GM23338 (cell line): ENCODE results near the gene UCP3. TPM values are rescaled to one million over a fixed set of nuclear protein-coding genes. Genes with fewer than 3 reads are reported as not detected.
A peak's percentile ranks its signal among the peaks of the same experiment; 100 is the strongest.

ENCODE experiments used
- ATAC-seq: fragments of 200-7000 bp; cut with Tn5 transposase; 3 replicates; pipeline ENCODE4 v1.9.1; 2020
- DNase-seq: peaks from one replicate; pipeline ENCODE4 v3.0.0-alpha.2; 2015; ENCODE audit warnings: low spot score
- H2AFZ ChIP-seq: fragments of 200-600 bp; sonication (generic); 2 replicates; pipeline ENCODE4 v1.8.0; 2016; ENCODE audit warnings: antibody characterized with exemption, mild to moderate bottlenecking, moderate library complexity
- H3F3A ChIP-seq: fragments of 200-600 bp; sonication (generic); replicated peaks from 2 replicates; pipeline ENCODE4 v1.8.0; 2017; ENCODE audit warnings: antibody characterized with exemption, mixed run types, low read depth
- H3K27ac ChIP-seq: fragments of 200-600 bp; sonication (generic); 2 replicates; pipeline ENCODE4 v1.6.1; 2016; ENCODE audit warnings: low read depth
- H3K27me3 ChIP-seq: fragments of 200-600 bp; sonication (generic); 2 replicates; pipeline ENCODE4 v1.8.0; 2016; ENCODE audit warnings: mild to moderate bottlenecking, mixed run types, moderate library complexity; ENCODE audit not compliant: insufficient read depth
- H3K36me3 ChIP-seq: fragments of 200-600 bp; sonication (generic); 2 replicates; pipeline ENCODE4 v1.8.0; 2016; ENCODE audit warnings: mild to moderate bottlenecking; ENCODE audit not compliant: insufficient read depth
- H3K4me1 ChIP-seq: fragments of 200-600 bp; sonication (generic); 2 replicates; pipeline ENCODE4 v1.8.0; 2016; ENCODE audit warnings: mild to moderate bottlenecking, moderate library complexity; ENCODE audit not compliant: insufficient read depth
- H3K4me2 ChIP-seq: fragments of 200-600 bp; sonication (generic); 2 replicates; pipeline ENCODE4 v1.7.1; 2017; ENCODE audit warnings: mixed run types
- H3K4me3 ChIP-seq: fragments of 200-600 bp; sonication (generic); 2 replicates; pipeline ENCODE4 v1.6.1; 2016; ENCODE audit warnings: mixed run types
- H3K79me2 ChIP-seq: fragments of 200-600 bp; sonication (generic); replicated peaks from 2 replicates; pipeline ENCODE4 v1.8.0; 2017; ENCODE audit warnings: mild to moderate bottlenecking; ENCODE audit not compliant: insufficient read depth
- H3K9me2 ChIP-seq: fragments of 200-600 bp; sonication (generic); 2 replicates; pipeline ENCODE4 v1.8.0; 2017; ENCODE audit not compliant: insufficient read depth
- H4K20me1 ChIP-seq: fragments of 200-600 bp; sonication (generic); replicated peaks from 2 replicates; pipeline ENCODE4 v1.8.0; 2017; ENCODE audit warnings: mild to moderate bottlenecking; ENCODE audit not compliant: insufficient read depth
- H3K27ac Mint-ChIP-seq: 2 replicates; pipeline ENCODE4 v1.8.0; 2020; ENCODE audit warnings: inconsistent platforms, mild to moderate bottlenecking, moderate library complexity, mixed read lengths
- H3K27me3 Mint-ChIP-seq: 3 replicates; pipeline ENCODE4 v1.8.0; 2022; ENCODE audit warnings: low read depth, mild to moderate bottlenecking, moderate library complexity, mixed read lengths, inconsistent platforms; ENCODE audit not compliant: insufficient read depth, poor library complexity
- H3K36me3 Mint-ChIP-seq: 3 replicates; pipeline ENCODE4 v1.8.0; 2021; ENCODE audit warnings: low read depth, mild to moderate bottlenecking, inconsistent platforms, moderate library complexity, mixed read lengths
- H3K4me1 Mint-ChIP-seq: 3 replicates; pipeline ENCODE4 v1.8.0; 2020; ENCODE audit warnings: mild to moderate bottlenecking, inconsistent platforms, mixed read lengths
- H3K4me3 Mint-ChIP-seq: 3 replicates; pipeline ENCODE4 v1.8.0; 2021; ENCODE audit warnings: moderate library complexity, mild to moderate bottlenecking, inconsistent platforms, mixed read lengths
- H3K9me3 Mint-ChIP-seq: 3 replicates; pipeline ENCODE4 v1.8.0; 2020; ENCODE audit warnings: moderate library complexity, mild to moderate bottlenecking, inconsistent platforms, mixed read lengths
- CREB1 ChIP-seq: fragments of 250-450 bp; sonication (Bioruptor Pico); IDR thresholded peaks from 2 replicates; pipeline ENCODE4 v1.5.0; 2020; ENCODE audit warnings: low read depth, mild to moderate bottlenecking, moderate library complexity
- ETS1 ChIP-seq: IDR thresholded peaks from 2 replicates; pipeline ENCODE4 v1.6.1; 2016; ENCODE audit warnings: antibody characterized with exemption
- EZH2phosphoT487 ChIP-seq: fragments of 200-600 bp; sonication (generic); IDR thresholded peaks from one replicate; pipeline ENCODE4 v1.8.1; 2018; ENCODE audit warnings: antibody characterized with exemption; ENCODE audit not compliant: unreplicated experiment
- POLR2AphosphoS5 ChIP-seq: IDR thresholded peaks from 2 replicates; pipeline ENCODE4 v1.6.1; 2016; ENCODE audit warnings: antibody characterized with exemption, low read depth
- REST ChIP-seq: IDR thresholded peaks from one replicate; pipeline ENCODE4 v1.6.1; 2018; ENCODE audit warnings: antibody characterized with exemption; ENCODE audit not compliant: unreplicated experiment
- ZNF114 ChIP-seq: fragments of 250-450 bp; sonication (Bioruptor Pico); IDR thresholded peaks from 2 replicates; pipeline ENCODE4 v1.5.0; 2020; ENCODE audit warnings: mild to moderate bottlenecking, moderate library complexity
- polyA plus RNA-seq: library from polyadenylated mRNA; unstranded; fragments of >200 nt; fragmentation: Nextera tagmentation; extraction: Ambion mirVana; gene quantifications from 2 replicates; pipeline ENCODE4 v1.2.1, GENCODE V29; 2016
- total RNA-seq: library from RNA; depleted of rRNA; stranded (reverse); fragments of >200 nt; shearing (Covaris generic); gene quantifications from 2 replicates; pipeline ENCODE4 v1.2.3, GENCODE V29; 2014

The UCP3 gene
- total and polyA plus RNA-seq, 2 experiments from 2014 or later: 0.21 to 0.40 TPM

- peaks cover 22% of the 10 kb centered on the region for H3K4me1 Mint-ChIP-seq
- H3K9me3 Mint-ChIP-seq: no peaks in the 10 kb centered on the region
- TF ChIP-seq POLR2AphosphoS5 (0 out of 2 replicates have a peak, but pooled peaks have one; percentile 22), EZH2phosphoT487 (no peak)
- H3K79me2 ChIP-seq: peaks cover 5% of the 10 kb centered on the region
- peaks cover 22% of the 10 kb centered on the region for H3K4me1 ChIP-seq
- peaks cover 13% of the 10 kb centered on the region for H4K20me1 ChIP-seq
- H3K36me3 ChIP-seq: peaks cover 32% of the 10 kb centered on the region
- H3K36me3 Mint-ChIP-seq: peaks cover 76% of the 10 kb centered on the region
- peaks cover 16% of the 10 kb centered on the region for H3K27me3 Mint-ChIP-seq
- H3K27ac ChIP-seq: no peak overlapping the region
- H3K4me2 ChIP-seq: no peak overlapping the region
- no peak overlapping the region for H3K4me3 ChIP-seq
- H3F3A ChIP-seq: peaks cover 2% of the 10 kb centered on the region; the same call in 1 of the 2 replicates
- H3K4me3 Mint-ChIP-seq: no peak overlapping the region
- no peaks in the 10 kb centered on the region for H3K27me3 ChIP-seq
- H3K9me2 ChIP-seq: no peaks in the 10 kb centered on the region
- no peak overlapping the region for H3K27ac Mint-ChIP-seq
- DNase-seq (no peak), ATAC-seq (no peak)
- H2AFZ ChIP-seq: no peak overlapping the region
Observed at GRCh38 chr11:73976451-73977151, 32.3 kb downstream of the UCP3 start.

GRCh38 chr11:73975479-73975757 lies 33.5 kb downstream of the UCP3 start:
- peaks cover 10% of the 10 kb centered on the region for H3K4me1 Mint-ChIP-seq
- Histone ChIP-seq H4K20me1 (peaks cover 13% of the 10 kb centered on the region), H3K4me3 (no peak overlapping the region), H3K36me3 (peaks cover 32% of the 10 kb centered on the region), H3F3A (peaks cover 5% of the 10 kb centered on the region; the same call in 1 of the 2 replicates), H3K27me3 (no peaks in the 10 kb centered on the region), H3K4me2 (no peak overlapping the region), H2AFZ (no peak overlapping the region), H3K79me2 (no peaks in the 10 kb centered on the region; the same call in 1 of the 2 replicates), H3K4me1 (peaks cover 11% of the 10 kb centered on the region), H3K27ac (no peak overlapping the region), H3K9me2 (no peaks in the 10 kb centered on the region)
- H3K27ac Mint-ChIP-seq: no peak overlapping the region
- peaks cover 64% of the 10 kb centered on the region for H3K36me3 Mint-ChIP-seq
- TF ChIP-seq REST (no peak), ZNF114 (no peak), ETS1 (no peak), CREB1 (no peak)
- no peak for ATAC-seq
- peaks cover 13% of the 10 kb centered on the region for H3K27me3 Mint-ChIP-seq
- no peaks in the 10 kb centered on the region for H3K9me3 Mint-ChIP-seq
- no peak overlapping the region for H3K4me3 Mint-ChIP-seq
- no peak for DNase-seq
